HEK293 (cell line): ENCODE results near the gene ZNF579.

Source experiments
- FEZF1 ChIP-seq: fragments of 450-650 bp; formaldehyde crosslinking; IDR thresholded peaks from 2 replicates; pipeline ENCODE4 v1.5.1; 2016; ENCODE audit warnings: missing biosample characterization, missing genetic modification characterization
- KLF1 ChIP-seq: fragments of 450-650 bp; formaldehyde crosslinking; IDR thresholded peaks from 2 replicates; pipeline ENCODE4 v1.5.1; 2016; ENCODE audit warnings: missing biosample characterization, missing genetic modification characterization
- PRDM1 ChIP-seq: fragments of 450-650 bp; formaldehyde crosslinking; IDR thresholded peaks from 2 replicates; pipeline ENCODE4; 2016; ENCODE audit warnings: missing biosample characterization, missing genetic modification characterization
- SETDB1 ChIP-seq: IDR thresholded peaks from one replicate; pipeline ENCODE4 v1.6.1; 2017; ENCODE audit warnings: mild to moderate bottlenecking, low read length, moderate library complexity, mixed read lengths; ENCODE audit not compliant: insufficient read length
- TCF7L2 ChIP-seq: IDR thresholded peaks from 2 replicates; pipeline ENCODE4 v1.6.1; 2011; ENCODE audit warnings: low read depth, mild to moderate bottlenecking, inconsistent platforms, low read length, moderate library complexity, borderline replicate concordance
- ZBTB17 ChIP-seq: fragments of 450-650 bp; formaldehyde crosslinking; IDR thresholded peaks from 2 replicates; pipeline ENCODE4 v1.5.1; 2016; ENCODE audit warnings: missing biosample characterization, missing genetic modification characterization
- ZBTB8A ChIP-seq: fragments of 450-650 bp; formaldehyde crosslinking; IDR thresholded peaks from 2 replicates; pipeline ENCODE4 v1.5.1; 2016; ENCODE audit warnings: missing biosample characterization, missing genetic modification characterization
- ZNF112 ChIP-seq: fragments of 450-650 bp; formaldehyde crosslinking; IDR thresholded peaks from 2 replicates; pipeline ENCODE4 v1.5.0; 2017; ENCODE audit warnings: missing biosample characterization, missing genetic modification characterization
- ZNF16 ChIP-seq: fragments of 450-650 bp; formaldehyde crosslinking; IDR thresholded peaks from 2 replicates; pipeline ENCODE4 v1.5.1; 2016; ENCODE audit warnings: low read depth, missing biosample characterization, missing genetic modification characterization
- ZNF223 ChIP-seq: fragments of 450-650 bp; formaldehyde crosslinking; IDR thresholded peaks from 2 replicates; pipeline ENCODE4 v1.5.1; 2016; ENCODE audit warnings: missing biosample characterization, missing genetic modification characterization
- ZNF24 ChIP-seq: fragments of 450-650 bp; formaldehyde crosslinking; IDR thresholded peaks from 2 replicates; pipeline ENCODE4 v1.5.1; 2016; ENCODE audit warnings: missing biosample characterization, missing genetic modification characterization
- ZNF404 ChIP-seq: fragments of 450-650 bp; formaldehyde crosslinking; IDR thresholded peaks from 2 replicates; pipeline ENCODE4 v1.5.1; 2017; ENCODE audit warnings: missing biosample characterization, missing genetic modification characterization
- ZNF416 ChIP-seq: fragments of 450-650 bp; formaldehyde crosslinking; IDR thresholded peaks from 2 replicates; pipeline ENCODE4 v1.5.1; 2016; ENCODE audit warnings: missing biosample characterization, missing genetic modification characterization
- ZNF423 ChIP-seq: fragments of 450-650 bp; formaldehyde crosslinking; IDR thresholded peaks from 2 replicates; pipeline ENCODE4 v1.5.1; 2016; ENCODE audit warnings: missing biosample characterization, missing genetic modification characterization
- ZNF48 ChIP-seq: fragments of 450-650 bp; formaldehyde crosslinking; IDR thresholded peaks from 2 replicates; pipeline ENCODE4 v1.5.1; 2016; ENCODE audit warnings: missing biosample characterization, missing genetic modification characterization
- ZNF510 ChIP-seq: fragments of 450-650 bp; formaldehyde crosslinking; IDR thresholded peaks from 2 replicates; pipeline ENCODE4 v1.5.1; 2018; ENCODE audit warnings: mild to moderate bottlenecking, missing genetic modification characterization, missing biosample characterization; ENCODE audit not compliant: insufficient replicate concordance
- ZNF521 ChIP-seq: fragments of 450-650 bp; formaldehyde crosslinking; IDR thresholded peaks from 2 replicates; pipeline ENCODE4 v1.5.1; 2017; ENCODE audit warnings: missing biosample characterization, mild to moderate bottlenecking, missing genetic modification characterization
- ZNF558 ChIP-seq: fragments of 450-650 bp; formaldehyde crosslinking; IDR thresholded peaks from 2 replicates; pipeline ENCODE4 v1.5.1; 2016; ENCODE audit warnings: missing biosample characterization, missing genetic modification characterization
- ZNF561 ChIP-seq: fragments of 450-650 bp; IDR thresholded peaks from 2 replicates; pipeline ENCODE4 v1.5.1; 2018; ENCODE audit warnings: missing biosample characterization, missing genetic modification characterization, borderline replicate concordance
- ZNF660 ChIP-seq: fragments of 450-650 bp; IDR thresholded peaks from 2 replicates; pipeline ENCODE4 v1.5.1; 2018; ENCODE audit warnings: missing biosample characterization, mild to moderate bottlenecking, missing genetic modification characterization
- ZNF76 ChIP-seq: fragments of 450-650 bp; formaldehyde crosslinking; IDR thresholded peaks from 2 replicates; pipeline ENCODE4; 2016; ENCODE audit warnings: low read depth, missing biosample characterization, missing genetic modification characterization, borderline replicate concordance
- ZNF785 ChIP-seq: fragments of 450-650 bp; formaldehyde crosslinking; IDR thresholded peaks from 2 replicates; pipeline ENCODE4 v1.5.1; 2016; ENCODE audit warnings: missing biosample characterization, missing genetic modification characterization
- ZXDB ChIP-seq: fragments of 450-650 bp; formaldehyde crosslinking; IDR thresholded peaks from 2 replicates; pipeline ENCODE4 v1.5.1; 2016; ENCODE audit warnings: missing biosample characterization, missing genetic modification characterization
- TF ChIP-seq, protein P1 (sequence below): sonication (generic); formaldehyde crosslinking; IDR thresholded peaks from 2 replicates; pipeline ENCODE4 v1.8.1; 2022; ENCODE audit warnings: mild to moderate bottlenecking, moderate library complexity, missing genetic modification reagents
- TF ChIP-seq, protein P2 (sequence below): fragments of 450-650 bp; formaldehyde crosslinking; IDR thresholded peaks from 2 replicates; pipeline ENCODE4 v1.5.1; 2016; ENCODE audit warnings: missing biosample characterization, missing genetic modification characterization
- TF ChIP-seq, protein P3 (sequence below): fragments of 450-650 bp; formaldehyde crosslinking; IDR thresholded peaks from 2 replicates; pipeline ENCODE4 v1.5.1; 2017; ENCODE audit warnings: missing biosample characterization, mild to moderate bottlenecking, missing genetic modification characterization, moderate library complexity
- TF ChIP-seq, protein P4 (sequence below): fragments of 450-650 bp; formaldehyde crosslinking; IDR thresholded peaks from 2 replicates; pipeline ENCODE4 v1.5.1; 2016; ENCODE audit warnings: missing biosample characterization, missing genetic modification characterization
- TF ChIP-seq, protein P5 (sequence below): fragments of 450-650 bp; formaldehyde crosslinking; IDR thresholded peaks from 2 replicates; pipeline ENCODE4 v1.5.1; 2016; ENCODE audit warnings: missing biosample characterization, missing genetic modification characterization
- TF ChIP-seq, protein P6 (sequence below): fragments of 450-650 bp; formaldehyde crosslinking; IDR thresholded peaks from 2 replicates; pipeline ENCODE4 v1.5.1; 2016; ENCODE audit warnings: missing biosample characterization, missing genetic modification characterization
- TF ChIP-seq, protein P7 (sequence below): fragments of 450-650 bp; formaldehyde crosslinking; IDR thresholded peaks from 2 replicates; pipeline ENCODE4 v1.5.1; 2016; ENCODE audit warnings: missing biosample characterization, missing genetic modification characterization

ZNF579 gene

DNA sequence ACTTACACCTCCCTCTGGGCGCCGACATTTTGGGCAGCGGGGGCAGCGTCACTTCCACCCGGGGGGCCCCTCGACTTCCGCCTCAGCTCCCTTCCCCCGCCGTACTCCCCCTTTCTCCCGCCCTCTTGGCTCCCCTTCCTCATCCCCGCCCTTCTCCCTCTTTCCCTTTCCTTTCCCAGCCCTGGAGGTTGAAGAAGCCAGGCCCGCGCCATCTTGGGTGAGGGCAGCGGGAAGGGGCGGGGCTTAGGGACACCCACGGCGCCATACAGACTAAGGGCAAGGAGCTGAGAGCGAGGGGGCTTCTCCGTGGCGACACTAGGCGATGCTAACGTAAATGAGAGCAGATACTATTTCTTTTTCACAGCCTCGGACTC is 18.8 kb upstream of the ZNF579 start, which contains the start of gene FIZ1 (continued):
- TF ChIP-seq ZNF24 (tag by site-specific recombination) (peak; percentile 51; the same call in 1 of the 2 replicates), ZNF558 (tag by site-specific recombination) (no peak), PRDM1 (peak; percentile 95), ZNF510 (tag by site-specific recombination) (no peak), ZNF785 (no peak), ZNF223 (tag by site-specific recombination) (no peak), ZNF416 (tag by site-specific recombination) (no peak), ZNF423 (tag by site-specific recombination) (no peak), TCF7L2 (no peak), ZNF561 (0 out of 2 replicates have a peak, but pooled peaks have one; percentile 23), ZBTB8A (tag by site-specific recombination) (peak; percentile 43; the same call in 1 of the 2 replicates), ZNF404 (tag by site-specific recombination) (no peak), ZNF521 (tag by site-specific recombination) (no peak), ZNF76 (tag by site-specific recombination) (peak; percentile 89), ZNF16 (tag by site-specific recombination) (no peak), SETDB1 (no peak), ZNF660 (tag by site-specific recombination) (no peak), ZNF112 (tag by site-specific recombination) (no peak), ZNF48 (no peak), FEZF1 (tag by site-specific recombination) (no peak), KLF1 (peak; percentile 71), ZBTB17 (tag by site-specific recombination) (peak; percentile 99), ZXDB (tag by site-specific recombination) (peak; percentile 94; the same call in 1 of the 2 replicates)
- TF ChIP-seq, protein P1, sequence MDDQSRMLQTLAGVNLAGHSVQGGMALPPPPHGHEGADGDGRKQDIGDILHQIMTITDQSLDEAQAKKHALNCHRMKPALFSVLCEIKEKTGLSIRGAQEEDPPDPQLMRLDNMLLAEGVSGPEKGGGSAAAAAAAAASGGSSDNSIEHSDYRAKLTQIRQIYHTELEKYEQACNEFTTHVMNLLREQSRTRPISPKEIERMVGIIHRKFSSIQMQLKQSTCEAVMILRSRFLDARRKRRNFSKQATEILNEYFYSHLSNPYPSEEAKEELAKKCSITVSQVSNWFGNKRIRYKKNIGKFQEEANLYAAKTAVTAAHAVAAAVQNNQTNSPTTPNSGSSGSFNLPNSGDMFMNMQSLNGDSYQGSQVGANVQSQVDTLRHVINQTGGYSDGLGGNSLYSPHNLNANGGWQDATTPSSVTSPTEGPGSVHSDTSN (CRISPR knock-in tag) = no peak
- TF ChIP-seq, protein P2, sequence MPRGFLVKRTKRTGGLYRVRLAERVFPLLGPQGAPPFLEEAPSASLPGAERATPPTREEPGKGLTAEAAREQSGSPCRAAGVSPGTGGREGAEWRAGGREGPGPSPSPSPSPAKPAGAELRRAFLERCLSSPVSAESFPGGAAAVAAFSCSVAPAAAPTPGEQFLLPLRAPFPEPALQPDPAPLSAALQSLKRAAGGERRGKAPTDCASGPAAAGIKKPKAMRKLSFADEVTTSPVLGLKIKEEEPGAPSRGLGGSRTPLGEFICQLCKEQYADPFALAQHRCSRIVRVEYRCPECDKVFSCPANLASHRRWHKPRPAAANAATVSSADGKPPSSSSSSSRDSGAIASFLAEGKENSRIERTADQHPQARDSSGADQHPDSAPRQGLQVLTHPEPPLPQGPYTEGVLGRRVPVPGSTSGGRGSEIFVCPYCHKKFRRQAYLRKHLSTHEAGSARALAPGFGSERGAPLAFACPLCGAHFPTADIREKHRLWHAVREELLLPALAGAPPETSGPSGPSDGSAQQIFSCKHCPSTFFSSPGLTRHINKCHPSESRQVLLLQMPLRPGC (tag by site-specific recombination) = no peak
- TF ChIP-seq, protein P3, sequence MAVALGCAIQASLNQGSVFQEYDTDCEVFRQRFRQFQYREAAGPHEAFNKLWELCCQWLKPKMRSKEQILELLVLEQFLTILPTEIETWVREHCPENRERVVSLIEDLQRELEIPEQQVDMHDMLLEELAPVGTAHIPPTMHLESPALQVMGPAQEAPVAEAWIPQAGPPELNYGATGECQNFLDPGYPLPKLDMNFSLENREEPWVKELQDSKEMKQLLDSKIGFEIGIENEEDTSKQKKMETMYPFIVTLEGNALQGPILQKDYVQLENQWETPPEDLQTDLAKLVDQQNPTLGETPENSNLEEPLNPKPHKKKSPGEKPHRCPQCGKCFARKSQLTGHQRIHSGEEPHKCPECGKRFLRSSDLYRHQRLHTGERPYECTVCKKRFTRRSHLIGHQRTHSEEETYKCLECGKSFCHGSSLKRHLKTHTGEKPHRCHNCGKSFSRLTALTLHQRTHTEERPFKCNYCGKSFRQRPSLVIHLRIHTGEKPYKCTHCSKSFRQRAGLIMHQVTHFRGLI = no peak
- TF ChIP-seq, protein P4, sequence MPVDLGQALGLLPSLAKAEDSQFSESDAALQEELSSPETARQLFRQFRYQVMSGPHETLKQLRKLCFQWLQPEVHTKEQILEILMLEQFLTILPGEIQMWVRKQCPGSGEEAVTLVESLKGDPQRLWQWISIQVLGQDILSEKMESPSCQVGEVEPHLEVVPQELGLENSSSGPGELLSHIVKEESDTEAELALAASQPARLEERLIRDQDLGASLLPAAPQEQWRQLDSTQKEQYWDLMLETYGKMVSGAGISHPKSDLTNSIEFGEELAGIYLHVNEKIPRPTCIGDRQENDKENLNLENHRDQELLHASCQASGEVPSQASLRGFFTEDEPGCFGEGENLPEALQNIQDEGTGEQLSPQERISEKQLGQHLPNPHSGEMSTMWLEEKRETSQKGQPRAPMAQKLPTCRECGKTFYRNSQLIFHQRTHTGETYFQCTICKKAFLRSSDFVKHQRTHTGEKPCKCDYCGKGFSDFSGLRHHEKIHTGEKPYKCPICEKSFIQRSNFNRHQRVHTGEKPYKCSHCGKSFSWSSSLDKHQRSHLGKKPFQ (tag by site-specific recombination) = no peak
- TF ChIP-seq, protein P5, sequence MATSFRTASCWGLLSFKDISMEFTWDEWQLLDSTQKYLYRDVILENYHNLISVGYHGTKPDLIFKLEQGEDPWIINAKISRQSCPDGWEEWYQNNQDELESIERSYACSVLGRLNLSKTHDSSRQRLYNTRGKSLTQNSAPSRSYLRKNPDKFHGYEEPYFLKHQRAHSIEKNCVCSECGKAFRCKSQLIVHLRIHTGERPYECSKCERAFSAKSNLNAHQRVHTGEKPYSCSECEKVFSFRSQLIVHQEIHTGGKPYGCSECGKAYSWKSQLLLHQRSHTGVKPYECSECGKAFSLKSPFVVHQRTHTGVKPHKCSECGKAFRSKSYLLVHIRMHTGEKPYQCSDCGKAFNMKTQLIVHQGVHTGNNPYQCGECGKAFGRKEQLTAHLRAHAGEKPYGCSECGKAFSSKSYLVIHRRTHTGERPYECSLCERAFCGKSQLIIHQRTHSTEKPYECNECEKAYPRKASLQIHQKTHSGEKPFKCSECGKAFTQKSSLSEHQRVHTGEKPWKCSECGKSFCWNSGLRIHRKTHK (tag by site-specific recombination) = no peak
- TF ChIP-seq, protein P6, sequence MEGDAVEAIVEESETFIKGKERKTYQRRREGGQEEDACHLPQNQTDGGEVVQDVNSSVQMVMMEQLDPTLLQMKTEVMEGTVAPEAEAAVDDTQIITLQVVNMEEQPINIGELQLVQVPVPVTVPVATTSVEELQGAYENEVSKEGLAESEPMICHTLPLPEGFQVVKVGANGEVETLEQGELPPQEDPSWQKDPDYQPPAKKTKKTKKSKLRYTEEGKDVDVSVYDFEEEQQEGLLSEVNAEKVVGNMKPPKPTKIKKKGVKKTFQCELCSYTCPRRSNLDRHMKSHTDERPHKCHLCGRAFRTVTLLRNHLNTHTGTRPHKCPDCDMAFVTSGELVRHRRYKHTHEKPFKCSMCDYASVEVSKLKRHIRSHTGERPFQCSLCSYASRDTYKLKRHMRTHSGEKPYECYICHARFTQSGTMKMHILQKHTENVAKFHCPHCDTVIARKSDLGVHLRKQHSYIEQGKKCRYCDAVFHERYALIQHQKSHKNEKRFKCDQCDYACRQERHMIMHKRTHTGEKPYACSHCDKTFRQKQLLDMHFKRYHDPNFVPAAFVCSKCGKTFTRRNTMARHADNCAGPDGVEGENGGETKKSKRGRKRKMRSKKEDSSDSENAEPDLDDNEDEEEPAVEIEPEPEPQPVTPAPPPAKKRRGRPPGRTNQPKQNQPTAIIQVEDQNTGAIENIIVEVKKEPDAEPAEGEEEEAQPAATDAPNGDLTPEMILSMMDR = no peak
- TF ChIP-seq, protein P7, sequence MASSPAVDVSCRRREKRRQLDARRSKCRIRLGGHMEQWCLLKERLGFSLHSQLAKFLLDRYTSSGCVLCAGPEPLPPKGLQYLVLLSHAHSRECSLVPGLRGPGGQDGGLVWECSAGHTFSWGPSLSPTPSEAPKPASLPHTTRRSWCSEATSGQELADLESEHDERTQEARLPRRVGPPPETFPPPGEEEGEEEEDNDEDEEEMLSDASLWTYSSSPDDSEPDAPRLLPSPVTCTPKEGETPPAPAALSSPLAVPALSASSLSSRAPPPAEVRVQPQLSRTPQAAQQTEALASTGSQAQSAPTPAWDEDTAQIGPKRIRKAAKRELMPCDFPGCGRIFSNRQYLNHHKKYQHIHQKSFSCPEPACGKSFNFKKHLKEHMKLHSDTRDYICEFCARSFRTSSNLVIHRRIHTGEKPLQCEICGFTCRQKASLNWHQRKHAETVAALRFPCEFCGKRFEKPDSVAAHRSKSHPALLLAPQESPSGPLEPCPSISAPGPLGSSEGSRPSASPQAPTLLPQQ (tag by site-specific recombination) = peak; percentile 38; the same call in 1 of the 2 replicates
